NCI-H526 (cell line): ENCODE results near the gene SPOCK3.
"Not testable (repeated sequence)": the region's sequence is repeated elsewhere in the genome, so short reads cannot be mapped to it uniquely, and the experiment has no call there.

Source experiments
- DNase-seq, 2 experiments: peaks; one replicate each; lab custom pipeline; 2025; lab: John Stamatoyannopoulos, UW

Gene SPOCK3

GRCh38 chr4:166823126-166823525 lies 411.2 kb downstream of the SPOCK3 start:
- DNase-seq = no peak

GRCh38 chr4:166822386-166822785 lies 411.9 kb downstream of the SPOCK3 start:
- no peak for DNase-seq

- DNase-seq = no peak
Observed at GRCh38 chr4:166816890-166817289, 417.4 kb downstream of the SPOCK3 start.

GRCh38 chr4:166808380-166808779 lies 425.9 kb downstream of the SPOCK3 start:
- no peak for DNase-seq

- peak in 1 of 2 experiments; percentile 15 for DNase-seq
Observed at GRCh38 chr4:166802346-166802745, 431.9 kb downstream of the SPOCK3 start.

GRCh38 chr4:166798126-166798525 lies 436.2 kb downstream of the SPOCK3 start:
- DNase-seq = no peak

- no peak for DNase-seq
Observed at GRCh38 chr4:166777760-166778159, 456.5 kb downstream of the SPOCK3 start.

GRCh38 chr4:166763018-166763417 lies 471.3 kb downstream of the SPOCK3 start:
- DNase-seq = no peak

GRCh38 chr4:166741742-166742141 lies 492.6 kb downstream of the SPOCK3 start:
- DNase-seq = no peak

GRCh38 chr4:166739215-166739614 lies 495.1 kb downstream of the SPOCK3 start:
- DNase-seq = not testable (repeated sequence)

GRCh38 chr4:166737430-166737829 lies 496.9 kb downstream of the SPOCK3 start:
- DNase-seq = no peak

- no peak for DNase-seq
Observed at GRCh38 chr4:166735553-166735952, 498.7 kb downstream of the SPOCK3 start.

- DNase-seq = no peak
Observed at GRCh38 chr4:166734797-166735196, 499.5 kb downstream of the SPOCK3 start.

GRCh38 chr4:166733686-166734085 lies 500.6 kb downstream of the SPOCK3 start:
- DNase-seq = no peak

- DNase-seq = no peak
Observed at GRCh38 chr4:166726832-166727231, 507.5 kb downstream of the SPOCK3 start.

GRCh38 chr4:166724369-166724768 lies 509.9 kb downstream of the SPOCK3 start:
- no peak for DNase-seq

- no peak for DNase-seq
Observed at GRCh38 chr4:166723532-166724140, 510.7 kb downstream of the SPOCK3 start.

- DNase-seq = not testable (repeated sequence)
Observed at GRCh38 chr4:166715748-166716713, 518.3 kb downstream of the SPOCK3 start.

GRCh38 chr4:166700592-166700991 lies 533.7 kb downstream of the SPOCK3 start:
- DNase-seq = no peak

GRCh38 chr4:166688835-166689234 lies 545.5 kb downstream of the SPOCK3 start:
- no peak for DNase-seq

GRCh38 chr4:166687828-166688227 lies 546.5 kb downstream of the SPOCK3 start:
- DNase-seq = no peak
